ENCODE results near the gene KIRREL3.

The KIRREL3 gene

DNA sequence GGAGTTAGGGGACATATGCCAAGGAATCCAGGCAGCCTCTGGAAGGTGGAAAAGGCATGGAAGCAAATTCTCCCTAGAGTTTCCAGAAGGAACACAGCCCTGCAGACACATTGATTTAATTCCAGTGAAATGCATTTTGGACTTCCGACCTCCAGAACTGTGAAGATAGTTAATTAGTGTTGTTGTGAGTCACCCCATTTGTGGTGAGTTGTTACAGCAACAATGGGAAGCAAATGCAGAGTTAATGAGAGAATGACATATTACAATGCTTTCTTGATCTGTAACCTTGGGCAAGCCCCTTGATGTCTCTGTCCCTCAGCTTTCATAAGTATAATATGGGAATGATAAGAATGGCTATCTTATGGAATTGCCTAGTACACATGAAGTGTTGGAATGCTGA lies 178.7 kb downstream of the KIRREL3 start:
- no peak for DNase-seq

DNA sequence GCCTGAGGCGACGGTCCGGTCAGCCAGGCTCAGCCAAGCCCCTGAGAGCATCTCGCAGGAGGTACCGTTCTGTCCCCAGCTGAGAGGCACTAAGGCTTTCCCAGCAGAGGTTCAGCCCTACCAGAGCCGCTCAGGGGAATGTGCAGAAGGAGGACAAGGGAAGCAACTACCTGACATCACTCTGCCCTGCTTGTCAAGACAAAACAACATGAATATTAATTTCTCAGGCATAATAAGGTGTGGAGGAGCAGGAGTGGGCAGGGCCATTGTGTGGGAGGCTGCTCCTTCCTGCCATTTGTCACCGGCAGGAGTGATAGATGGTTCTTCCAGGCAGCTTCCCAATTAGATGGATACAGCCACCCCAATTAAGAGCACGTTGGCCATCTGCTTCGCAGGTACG lies 181.4 kb downstream of the KIRREL3 start:
- DNase-seq, result no peak

DNA sequence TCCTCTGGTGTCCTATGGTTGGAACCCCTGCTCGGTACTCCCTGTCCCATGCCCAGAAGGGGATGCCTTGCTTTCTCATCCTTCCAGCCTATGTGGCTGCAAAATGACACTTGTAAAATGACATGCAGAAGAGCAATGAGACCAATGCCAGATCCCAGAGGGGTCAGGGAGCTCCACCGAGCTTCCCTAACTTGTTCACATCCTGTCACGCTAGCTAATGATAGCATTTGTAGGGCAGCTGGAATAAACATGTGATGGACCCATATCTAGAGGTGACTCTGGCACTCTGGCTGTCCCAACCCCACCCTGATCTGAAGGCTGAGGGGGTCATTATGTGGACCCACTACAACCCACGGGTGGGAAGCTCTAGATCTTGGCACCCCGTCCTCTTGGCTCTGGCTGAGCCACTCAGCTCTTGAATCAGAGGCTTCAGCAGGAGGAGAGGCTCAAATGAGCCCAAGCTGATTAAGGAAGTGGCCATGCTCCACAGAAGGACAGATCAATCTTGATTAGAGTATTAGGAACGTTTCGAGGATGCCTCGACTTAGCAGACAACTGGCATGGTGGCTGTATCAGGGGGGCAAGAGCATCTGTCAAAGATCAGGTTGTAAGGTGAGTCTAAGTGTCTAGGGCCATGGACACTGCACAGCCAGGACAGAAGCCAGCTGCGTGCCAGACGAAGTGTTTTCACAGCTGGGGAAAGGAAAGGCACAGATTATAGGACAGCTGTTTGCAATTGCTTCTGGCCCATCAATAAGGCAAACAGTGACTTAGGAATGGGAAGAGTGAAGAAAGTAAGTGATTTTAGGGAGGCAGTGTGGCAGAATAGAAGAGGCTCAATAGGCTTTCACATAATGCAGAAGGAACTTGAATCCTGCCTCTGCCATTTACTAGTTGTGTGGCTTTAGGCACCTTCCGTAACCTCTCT lies 182.8 kb downstream of the KIRREL3 start:
- no peak for DNase-seq

DNA sequence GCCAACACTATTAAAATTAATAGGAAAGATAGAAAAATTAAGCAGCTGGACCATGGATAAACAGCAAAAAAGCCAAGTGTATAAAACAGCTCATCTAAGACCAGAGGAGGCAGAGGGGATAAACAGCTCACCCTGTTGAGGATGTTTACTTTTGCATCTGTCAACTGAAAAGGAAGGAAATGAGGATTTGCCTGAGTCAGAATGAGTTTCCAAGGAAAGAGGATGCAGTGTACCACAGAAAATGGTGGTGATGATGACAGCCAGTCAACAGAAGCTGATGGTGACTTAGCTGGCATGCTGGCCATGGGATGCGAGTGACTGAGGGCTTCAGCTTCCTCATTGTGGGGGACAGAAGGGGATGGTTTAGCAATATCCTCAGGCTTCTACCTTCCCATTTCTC lies 183.5 kb downstream of the KIRREL3 start:
- no peak for DNase-seq

DNA sequence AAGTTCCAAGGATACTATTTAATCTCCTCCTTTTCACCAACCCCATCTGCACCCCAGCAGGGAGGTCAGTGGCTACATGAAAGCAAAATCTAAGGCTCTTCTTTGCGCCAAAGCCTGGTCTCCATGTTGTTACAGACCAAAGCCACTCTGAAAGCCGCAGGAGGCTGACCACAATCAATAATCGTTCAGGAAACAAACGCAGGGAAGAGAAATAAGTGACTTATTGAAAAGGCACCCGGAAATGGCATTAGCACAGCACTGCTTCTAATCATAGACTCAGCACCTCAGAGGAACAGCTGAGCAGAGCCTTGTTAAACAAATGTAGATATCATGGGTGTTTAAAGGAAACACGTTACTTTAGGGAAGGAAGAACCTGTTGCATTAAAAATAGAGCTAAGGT lies 183.9 kb downstream of the KIRREL3 start:
- no peak for DNase-seq

DNA sequence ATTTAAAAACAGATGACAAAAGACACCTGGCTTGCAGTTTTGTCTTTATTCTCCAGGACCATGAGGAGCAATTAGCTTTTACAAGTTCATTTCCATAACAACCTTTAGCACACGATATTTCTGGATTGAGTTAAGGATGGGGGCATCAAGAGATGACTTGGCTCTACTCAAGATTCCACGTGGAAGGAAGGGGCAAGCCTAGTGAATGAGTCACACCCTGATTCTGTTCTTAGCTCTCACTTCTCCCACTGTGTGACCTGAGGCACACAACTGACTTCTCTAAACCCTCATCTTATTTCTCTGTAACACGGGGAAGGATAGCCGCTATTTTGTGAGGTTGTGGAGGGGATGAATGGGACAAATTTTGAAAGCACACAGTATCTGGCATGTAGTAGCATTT lies 185.5 kb downstream of the KIRREL3 start:
- no peak for DNase-seq

DNA sequence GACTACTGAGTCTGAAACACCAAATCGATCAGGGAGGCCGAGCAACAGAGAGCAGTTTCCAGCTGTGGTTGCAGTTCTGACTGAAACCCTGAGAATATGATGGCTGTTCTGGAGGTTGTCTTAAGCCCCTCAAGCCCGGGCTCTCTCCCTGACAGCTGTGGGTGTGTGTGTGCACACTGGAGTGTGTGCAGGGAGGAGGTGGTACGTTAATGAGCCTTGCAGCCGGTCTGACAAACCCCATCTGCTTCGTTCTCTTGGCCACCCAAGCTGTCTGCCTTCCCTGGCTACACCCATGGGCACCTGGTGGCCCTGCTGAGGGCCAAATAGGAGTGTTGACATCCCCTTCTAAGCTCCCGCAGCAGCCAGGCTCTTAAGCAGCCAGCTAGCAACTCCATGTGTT lies 189.8 kb downstream of the KIRREL3 start:
- no peak for DNase-seq

DNA sequence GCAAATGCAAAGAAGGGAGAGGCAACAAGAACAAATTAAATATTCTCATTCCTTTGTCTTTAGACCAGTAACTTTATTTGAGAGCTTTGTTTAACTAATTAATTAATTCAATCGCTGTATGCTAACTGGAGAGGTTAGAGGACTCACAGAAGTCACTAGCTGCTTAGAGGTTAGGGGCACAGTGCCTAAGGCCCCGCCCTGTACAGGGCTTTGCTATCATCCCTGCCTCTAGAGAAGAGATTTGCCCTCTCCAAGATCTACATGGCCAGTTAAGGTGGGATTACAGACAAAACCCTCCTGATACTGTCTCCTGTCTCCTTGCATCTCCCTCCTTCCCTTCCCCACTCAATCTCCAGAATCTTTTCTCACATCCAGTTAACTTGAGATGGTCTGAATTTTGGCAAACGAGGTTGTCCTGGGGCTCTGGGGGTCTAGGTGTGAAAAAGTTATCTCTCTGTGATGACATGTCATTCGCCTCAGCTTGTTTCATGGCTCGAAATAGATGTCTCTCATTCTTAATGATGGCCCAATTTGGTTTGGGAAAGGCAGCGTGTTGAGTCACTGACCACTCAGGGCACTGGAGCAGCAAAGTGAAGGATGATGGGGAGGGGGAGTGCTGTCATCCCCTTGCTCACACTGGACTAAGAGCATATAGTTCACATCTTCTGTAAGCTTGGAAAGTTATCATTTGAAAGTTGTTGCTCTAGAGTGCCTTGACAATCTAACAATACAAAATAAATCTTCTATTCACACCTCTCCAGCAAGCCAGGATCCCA lies 190.9 kb downstream of the KIRREL3 start:
- no peak for DNase-seq

DNA sequence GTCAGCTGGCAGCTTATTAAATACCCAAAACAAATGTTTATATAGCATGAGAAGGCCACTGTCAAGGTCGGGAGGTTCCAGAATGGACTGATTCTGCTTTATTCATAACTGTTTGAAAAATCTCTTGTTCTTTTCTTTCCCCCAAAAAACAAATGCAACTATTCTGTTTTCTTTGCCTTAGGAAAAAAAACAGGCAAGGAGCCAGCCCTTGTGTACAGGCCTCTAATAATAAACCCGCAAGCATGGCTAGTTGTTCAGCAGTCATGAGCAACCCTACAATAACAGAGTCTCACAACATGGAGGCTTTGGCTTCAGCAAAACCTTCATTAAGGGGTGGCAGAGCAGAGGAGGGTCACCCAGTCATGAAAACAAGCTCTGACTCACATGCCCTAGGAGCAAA lies 191.7 kb downstream of the KIRREL3 start:
- no peak for DNase-seq

DNA sequence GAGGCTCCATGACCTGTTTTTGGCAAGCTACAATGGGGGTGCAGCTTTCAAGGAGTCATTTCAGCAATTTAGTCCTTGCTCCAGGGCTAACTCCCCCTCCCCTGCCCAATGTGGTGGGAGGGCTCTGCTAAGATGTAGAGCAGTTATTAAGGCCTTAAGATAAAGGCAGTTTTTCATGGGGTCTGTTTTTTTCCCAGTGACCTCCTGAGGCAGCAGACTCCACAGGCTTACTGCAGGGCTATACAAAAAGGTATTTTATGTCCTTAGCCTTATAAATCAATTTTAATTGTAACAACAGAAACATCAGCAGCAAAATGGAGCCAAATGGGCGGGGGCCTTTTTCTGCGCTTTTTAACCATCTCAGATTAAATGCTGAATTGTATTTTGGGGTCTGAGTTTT lies 192.3 kb downstream of the KIRREL3 start:
- DNase-seq, result no peak

DNA sequence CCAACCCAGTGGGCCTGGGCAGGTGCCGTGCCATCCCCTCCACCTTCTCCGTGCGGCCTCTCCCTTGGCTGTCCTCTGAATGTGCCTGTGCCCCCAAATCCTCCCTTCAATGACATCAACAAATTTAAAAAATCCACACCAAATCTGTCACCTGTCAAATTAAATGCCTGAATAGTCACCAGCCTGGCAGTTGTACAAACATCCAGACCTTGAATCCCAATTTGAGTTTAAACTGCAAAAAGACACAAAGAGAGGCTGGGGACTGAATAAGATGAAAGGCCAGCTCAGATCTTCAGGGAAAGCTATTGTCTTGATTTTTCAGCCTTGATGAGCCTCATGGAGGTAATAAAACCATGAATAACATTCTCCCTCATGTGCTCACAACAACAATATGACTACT lies 194.7 kb downstream of the KIRREL3 start:
- no peak for DNase-seq

DNA sequence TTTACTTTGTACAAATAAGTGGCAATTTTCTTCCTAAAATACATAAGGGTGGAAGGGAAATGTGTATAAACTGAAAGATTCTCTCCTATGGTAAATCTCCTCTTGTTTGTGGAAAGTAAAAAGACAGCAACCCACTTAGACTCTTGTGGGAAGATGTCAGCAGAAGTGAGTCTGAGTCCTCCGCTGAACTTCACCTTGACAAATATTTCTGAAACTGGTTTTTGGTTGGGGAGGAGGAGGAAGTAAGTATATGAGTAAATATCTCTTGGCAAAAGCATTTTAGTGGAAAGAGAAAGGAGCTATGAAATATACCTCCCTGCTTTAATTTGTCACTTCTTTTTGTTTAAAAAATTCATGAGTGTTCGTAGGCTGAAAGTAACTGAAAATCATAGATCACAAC lies 196.2 kb downstream of the KIRREL3 start:
- DNase-seq, result no peak

DNA sequence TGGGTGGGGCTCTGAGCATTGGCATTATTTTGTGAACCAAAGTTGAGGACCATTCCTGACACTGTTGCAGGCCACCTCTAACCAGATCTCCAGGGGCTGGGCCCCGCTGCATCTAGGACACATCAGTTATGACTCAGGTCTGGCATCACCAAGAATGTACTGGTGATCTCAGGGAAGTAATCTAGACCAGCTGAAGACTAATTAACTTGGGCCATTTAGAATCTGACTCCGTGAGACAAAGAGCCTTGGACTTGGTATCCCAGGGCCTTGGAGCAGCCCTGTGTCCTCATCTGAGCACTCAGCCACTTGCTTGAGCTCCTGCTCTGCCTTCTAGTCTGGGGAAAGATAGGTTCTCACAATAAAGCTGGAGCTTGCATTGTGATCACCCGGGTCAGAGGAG lies 200.6 kb downstream of the KIRREL3 start:
- no peak for DNase-seq

DNA sequence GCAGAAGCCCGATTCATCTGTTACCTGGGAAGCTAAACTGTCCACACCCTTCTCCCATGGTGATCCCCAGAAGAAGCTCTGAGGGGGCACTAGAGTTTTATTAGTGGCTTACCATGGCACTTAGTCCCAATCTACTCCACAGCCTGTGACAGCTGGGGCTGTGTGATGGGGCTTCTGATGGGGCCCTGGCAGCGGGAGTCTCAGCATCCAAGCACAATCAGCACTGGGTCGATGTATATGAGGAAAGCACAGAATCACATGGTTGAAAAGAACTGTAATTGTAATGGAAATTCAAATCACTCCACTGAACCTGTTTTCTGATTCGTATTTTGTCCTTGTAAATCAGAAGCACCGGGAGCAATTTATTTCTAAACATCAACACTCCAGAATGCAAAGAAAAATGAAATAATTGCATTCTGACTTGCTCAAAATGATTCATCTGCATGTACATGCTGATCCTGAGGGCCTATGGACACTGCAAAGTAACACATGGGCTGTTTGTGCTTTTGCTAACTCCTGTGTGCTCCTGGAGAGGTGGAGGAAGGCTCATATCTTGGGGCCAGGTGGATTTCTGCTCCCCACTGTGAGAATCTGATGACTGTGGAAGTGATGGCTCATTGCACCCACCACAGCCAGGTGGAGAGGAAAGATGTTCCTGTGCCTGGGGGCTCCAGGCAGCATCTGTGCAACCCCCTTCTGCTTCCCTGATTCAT lies 203.0 kb downstream of the KIRREL3 start:
- no peak for DNase-seq

DNA sequence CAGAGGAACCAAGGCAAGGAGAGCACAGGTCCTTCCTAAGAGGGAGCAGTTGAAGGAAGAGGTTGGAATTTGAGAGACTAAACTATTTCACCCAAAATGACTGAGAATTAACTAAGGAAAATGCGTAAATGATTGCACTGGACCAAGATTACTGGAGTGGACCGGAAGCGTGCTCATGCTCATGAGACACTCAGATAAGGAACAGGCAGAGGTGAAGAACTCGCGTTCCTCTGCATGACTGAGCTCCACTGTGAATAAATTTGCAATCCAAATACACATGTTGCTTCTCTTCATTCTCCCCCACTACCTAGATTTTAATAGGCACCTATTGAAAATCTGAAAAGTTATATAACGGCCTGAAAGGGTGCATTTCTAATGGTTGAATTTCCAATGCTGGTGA lies 207.0 kb downstream of the KIRREL3 start:
- DNase-seq, result no peak

DNA sequence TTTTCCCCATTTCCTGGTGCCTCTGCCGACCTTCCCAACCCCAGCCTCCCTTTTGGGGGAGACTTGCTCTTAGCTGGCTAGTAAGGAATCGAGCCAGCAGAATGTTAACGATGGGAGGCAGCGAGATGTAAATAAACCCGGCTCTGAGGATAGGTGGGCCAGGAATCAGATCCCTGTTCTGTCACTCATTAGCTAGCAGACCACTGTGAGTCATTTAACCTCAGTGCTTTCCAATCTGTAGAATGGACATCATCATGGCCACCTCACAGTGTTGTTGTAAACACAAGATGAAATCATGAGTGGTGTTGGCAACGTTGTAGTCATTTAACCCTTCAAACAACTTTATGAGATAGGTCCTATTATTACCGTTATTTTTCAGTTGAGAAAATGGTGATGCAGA lies 208.6 kb downstream of the KIRREL3 start:
- no peak for DNase-seq

DNA sequence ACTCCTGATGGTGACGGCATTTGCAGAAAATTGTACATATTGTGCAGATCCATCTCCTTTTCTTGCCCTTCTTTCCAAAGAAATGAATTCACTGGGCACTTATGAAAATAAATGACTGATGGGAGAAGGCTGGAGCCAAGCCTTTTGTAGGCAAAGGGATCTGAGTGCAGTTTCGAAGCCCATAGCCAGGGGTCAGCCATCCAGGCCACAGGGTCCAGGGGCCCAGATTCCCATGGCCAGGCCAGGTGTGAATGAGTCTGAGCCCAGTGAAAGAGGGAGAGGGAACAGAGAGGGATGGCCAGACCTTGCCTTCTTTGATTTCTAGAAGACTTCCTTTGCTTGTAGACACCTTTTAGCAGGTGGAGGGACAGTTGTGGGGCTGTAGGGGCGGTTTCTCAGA lies 209.1 kb downstream of the KIRREL3 start:
- DNase-seq, result no peak

DNA sequence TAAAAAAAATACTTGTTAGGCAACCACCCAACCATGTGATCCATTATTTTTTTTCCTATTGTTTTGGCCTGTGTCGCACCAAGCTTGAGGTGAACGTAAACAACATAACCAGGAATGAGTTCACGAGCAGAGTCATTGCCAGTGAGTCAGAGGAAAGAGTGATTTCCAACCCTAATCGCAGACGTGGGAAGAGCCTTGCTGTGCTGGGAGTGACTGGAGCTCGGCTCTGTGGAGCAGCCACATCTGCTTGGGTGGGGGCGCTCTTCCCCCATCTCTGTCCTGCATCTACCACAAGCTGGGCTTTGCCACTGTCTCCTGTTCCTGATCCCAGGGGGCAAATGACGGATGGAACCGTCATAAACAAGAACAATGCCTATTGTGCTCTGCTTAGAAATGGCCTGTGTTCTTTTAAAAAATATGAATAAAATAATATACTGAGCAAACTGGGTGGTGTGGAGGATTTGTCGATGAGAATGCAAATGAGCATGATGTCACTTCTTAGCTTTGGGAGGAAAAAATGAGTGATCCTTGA lies 210.0 kb downstream of the KIRREL3 start:
- DNase-seq, result no peak

DNA sequence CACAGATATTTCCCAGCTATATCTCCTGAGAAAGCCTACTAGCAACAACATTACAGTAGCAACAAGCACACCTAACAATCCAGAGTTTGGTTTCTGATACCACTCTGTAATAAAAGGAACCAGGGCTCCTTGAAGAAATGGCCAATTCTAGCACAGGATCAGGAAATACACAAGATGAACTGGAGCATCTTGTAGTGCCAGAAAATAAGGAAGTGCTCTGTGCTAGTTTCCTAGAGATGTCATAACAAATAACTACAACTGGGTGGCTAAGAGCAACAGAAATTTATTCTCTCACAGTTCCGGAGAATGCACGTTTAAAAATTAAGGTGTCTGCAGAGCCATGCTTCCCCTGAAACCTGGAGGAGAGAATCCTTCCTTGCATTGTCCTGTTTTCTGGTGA lies 217.8 kb downstream of the KIRREL3 start:
- no peak for DNase-seq

DNA sequence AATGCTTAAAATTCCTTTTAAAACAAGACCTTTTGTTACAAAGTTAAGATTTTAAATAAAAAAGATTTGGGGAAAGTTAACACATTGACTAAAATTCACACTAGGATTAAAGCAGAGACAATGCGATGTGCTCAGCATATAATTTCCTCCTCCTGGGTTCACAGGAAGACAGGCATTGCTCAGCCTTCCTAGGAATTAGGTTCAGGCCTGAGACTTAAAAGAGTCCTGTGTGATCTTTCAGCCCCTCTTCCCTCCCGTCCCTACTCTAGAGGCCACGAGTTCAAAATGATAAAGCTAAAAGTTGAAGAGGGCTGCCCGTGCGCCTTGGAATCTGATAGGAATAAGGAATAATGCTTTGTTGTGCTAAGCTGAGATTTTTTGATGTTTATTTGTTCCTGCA lies 218.6 kb downstream of the KIRREL3 start:
- DNase-seq, result no peak

DNA sequence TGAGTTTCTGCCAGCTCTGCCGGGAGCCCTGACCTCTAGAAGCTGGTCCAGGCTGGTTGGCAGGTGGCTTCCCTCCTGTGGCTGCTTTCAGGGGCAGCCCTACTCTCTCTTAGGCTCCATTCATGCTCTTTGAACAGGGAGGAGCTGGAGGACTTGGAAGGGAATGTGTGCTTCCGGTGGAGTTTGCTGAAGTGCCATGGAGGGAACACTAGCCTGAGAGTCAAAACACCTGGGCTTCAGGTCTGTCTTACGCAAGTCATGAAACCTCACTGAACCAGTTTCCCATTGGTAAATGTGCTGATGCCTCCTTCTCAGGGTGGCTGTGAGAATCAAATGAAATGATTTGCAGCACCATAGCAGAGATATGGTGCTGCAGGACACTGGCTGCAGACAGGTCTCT lies 224.5 kb downstream of the KIRREL3 start:
- no peak for DNase-seq

DNA sequence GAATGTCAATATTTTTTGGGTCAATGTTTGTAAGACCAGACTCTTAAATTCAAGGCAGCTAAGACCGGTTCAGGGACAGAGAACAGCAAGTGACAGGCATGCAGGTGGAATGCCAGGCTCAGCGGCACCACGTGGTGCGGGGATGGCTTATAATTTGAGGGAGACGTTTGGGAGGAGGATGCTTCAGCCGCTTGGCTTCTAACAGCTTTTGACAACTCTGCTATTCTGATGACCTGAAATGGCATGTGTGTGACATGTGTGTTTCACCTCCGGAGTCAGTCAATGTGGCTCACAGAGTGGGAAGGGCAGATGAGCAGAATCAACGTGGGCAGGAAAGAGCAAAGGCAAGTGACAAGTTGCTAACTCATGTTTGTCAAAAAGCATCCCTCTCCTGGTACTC lies 228.3 kb downstream of the KIRREL3 start:
- no peak for DNase-seq

DNA sequence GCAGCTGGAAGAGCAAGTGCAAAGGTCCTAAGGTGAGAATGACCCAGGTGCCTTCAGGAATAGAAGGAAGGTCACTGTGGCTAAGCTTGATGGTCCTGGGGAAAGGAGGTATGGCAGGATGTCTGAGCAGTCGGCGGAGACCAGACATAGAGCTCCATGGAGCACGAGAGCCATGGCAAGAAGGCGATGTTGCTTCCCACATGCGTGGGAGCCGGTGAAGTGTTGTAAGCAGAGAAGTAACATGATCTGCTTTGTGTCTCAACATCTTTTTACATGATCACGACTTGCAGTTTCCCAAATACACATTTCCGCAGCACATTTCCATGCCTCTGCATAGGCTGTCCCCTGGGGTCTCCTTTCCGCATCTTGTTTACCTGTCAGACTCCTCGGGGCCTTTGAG lies 231.9 kb downstream of the KIRREL3 start:
- no peak for DNase-seq

Measured in stimulated activated CD8-positive, alpha-beta memory T cell treated with anti-CD3 and anti-CD28 coated beads, Interleukin-4, amount 100 ng/mL, for 48 hours (primary cell).